Measurements from ENCODE around the gene USP34. TPM values are rescaled to one million over a fixed set of nuclear protein-coding genes. Genes with fewer than 3 reads are reported as not detected.

Gene USP34
- total and polyA plus RNA-seq, 9 of the 15 experiments (the other 6 are each of a cell fraction or from before 2014, with no cell fraction given), result 19.8 to 108 (median 67.8) TPM

GRCh38 chr2:61288070-61288841 is 182.6 kb downstream of the USP34 start (continued):
- TF ChIP-seq ZNF511 (CRISPR knock-in tag; IDR thresholded peaks at IDR 0.05), result no peak
- TF ChIP-seq ATF7 (IDR thresholded peaks at IDR 0.05), result peak; percentile 95
- TF ChIP-seq REST (IDR thresholded peaks at IDR 0.05; ENCODE audit: borderline replicate concordance), result peak; percentile 46; the same call in 1 of the 2 replicates
- TF ChIP-seq REST (CRISPR knock-in tag; IDR thresholded peaks at IDR 0.05; ENCODE audit: low read depth), result no peak
- no peak for TF ChIP-seq NR2C1 (IDR thresholded peaks at IDR 0.05)
- TF ChIP-seq NR2C1 (tag; IDR thresholded peaks at IDR 0.05), result peak; percentile 20; the same call in 1 of the 2 replicates
- no peak for TF ChIP-seq PBX2 (CRISPR knock-in tag; IDR thresholded peaks at IDR 0.05; ENCODE audit: low read depth)
- TF ChIP-seq PBX2 (tag; conservative IDR thresholded peaks at IDR 0.05; ENCODE audit: low read depth), result peak; percentile 36
- TF ChIP-seq CREBBP (IDR thresholded peaks at IDR 0.05; ENCODE audit: low read depth, low read length), result no peak
- no peak for TF ChIP-seq ZNF354B (CRISPR knock-in tag; IDR thresholded peaks at IDR 0.05)
- no peak for TF ChIP-seq RBM39 (optimal IDR thresholded peaks at IDR 0.05; ENCODE audit: low read depth, low read length)
- TF ChIP-seq MTF1 (CRISPR knock-in tag; IDR thresholded peaks at IDR 0.05; ENCODE audit: borderline replicate concordance), result no peak
- TF ChIP-seq OTX1 (CRISPR knock-in tag; IDR thresholded peaks at IDR 0.05), result no peak
- TF ChIP-seq PML (IDR thresholded peaks at IDR 0.05; ENCODE audit: low read length), result peak; percentile 93
- TF ChIP-seq KLF16 (IDR thresholded peaks at IDR 0.05), result peak; percentile 90
- TF ChIP-seq MTA1 (IDR thresholded peaks at IDR 0.05; ENCODE audit: borderline replicate concordance), result peak; percentile 94
- TF ChIP-seq ZNF507 (tag; conservative IDR thresholded peaks at IDR 0.05), result no peak
- peak; percentile 77 for TF ChIP-seq SMAD4 (CRISPR knock-in tag; conservative IDR thresholded peaks at IDR 0.05)
- 0 out of 2 replicates have a peak, but pooled peaks have one; percentile 25 for TF ChIP-seq ZNF239 (CRISPR knock-in tag; IDR thresholded peaks at IDR 0.05)

All from K562 (cell line).